GM06990 (cell line): ENCODE data around the gene ZBBX.

Source experiments
- DNase-seq: peaks from one replicate; pipeline ENCODE4 v3.0.0-alpha.2; 2011; ENCODE audit not compliant: insufficient read length; ENCODE audit errors: extremely low read depth
- H3K27me3 ChIP-seq: replicated peaks from 2 replicates; pipeline ENCODE4 v1.6.0; 2011; ENCODE audit warnings: low read length; ENCODE audit not compliant: control insufficient read depth, insufficient read depth
- H3K36me3 ChIP-seq: 2 replicates; pipeline ENCODE4 v1.5.1; 2011; ENCODE audit warnings: low read length; ENCODE audit not compliant: control insufficient read depth, insufficient read depth
- H3K4me3 ChIP-seq: replicated peaks from 2 replicates; pipeline ENCODE4 v1.5.1; 2011; ENCODE audit warnings: low read depth, mild to moderate bottlenecking, control low read depth, low read length
- TF ChIP-seq, protein P1 (sequence below): IDR thresholded peaks from 2 replicates; pipeline ENCODE4 v1.5.1; 2011; ENCODE audit warnings: low read length, control low read depth, mild to moderate bottlenecking, inconsistent platforms; ENCODE audit not compliant: insufficient read depth, poor library complexity, severe bottlenecking

Gene ZBBX

GRCh38 chr3:167241048-167241845 lies 138.8 kb downstream of the ZBBX start:
- TF ChIP-seq, protein P1, sequence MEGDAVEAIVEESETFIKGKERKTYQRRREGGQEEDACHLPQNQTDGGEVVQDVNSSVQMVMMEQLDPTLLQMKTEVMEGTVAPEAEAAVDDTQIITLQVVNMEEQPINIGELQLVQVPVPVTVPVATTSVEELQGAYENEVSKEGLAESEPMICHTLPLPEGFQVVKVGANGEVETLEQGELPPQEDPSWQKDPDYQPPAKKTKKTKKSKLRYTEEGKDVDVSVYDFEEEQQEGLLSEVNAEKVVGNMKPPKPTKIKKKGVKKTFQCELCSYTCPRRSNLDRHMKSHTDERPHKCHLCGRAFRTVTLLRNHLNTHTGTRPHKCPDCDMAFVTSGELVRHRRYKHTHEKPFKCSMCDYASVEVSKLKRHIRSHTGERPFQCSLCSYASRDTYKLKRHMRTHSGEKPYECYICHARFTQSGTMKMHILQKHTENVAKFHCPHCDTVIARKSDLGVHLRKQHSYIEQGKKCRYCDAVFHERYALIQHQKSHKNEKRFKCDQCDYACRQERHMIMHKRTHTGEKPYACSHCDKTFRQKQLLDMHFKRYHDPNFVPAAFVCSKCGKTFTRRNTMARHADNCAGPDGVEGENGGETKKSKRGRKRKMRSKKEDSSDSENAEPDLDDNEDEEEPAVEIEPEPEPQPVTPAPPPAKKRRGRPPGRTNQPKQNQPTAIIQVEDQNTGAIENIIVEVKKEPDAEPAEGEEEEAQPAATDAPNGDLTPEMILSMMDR, result no peak
- no peak for DNase-seq
- H3K36me3 ChIP-seq, result no peaks in the 10 kb centered on the region
- no peak overlapping the region for H3K4me3 ChIP-seq
- no peaks in the 10 kb centered on the region for H3K27me3 ChIP-seq

GRCh38 chr3:167228135-167228534 lies 152.0 kb downstream of the ZBBX start:
- no peak overlapping the region for H3K4me3 ChIP-seq
- TF ChIP-seq, protein P1, result no peak
- DNase-seq, result no peak

DNA sequence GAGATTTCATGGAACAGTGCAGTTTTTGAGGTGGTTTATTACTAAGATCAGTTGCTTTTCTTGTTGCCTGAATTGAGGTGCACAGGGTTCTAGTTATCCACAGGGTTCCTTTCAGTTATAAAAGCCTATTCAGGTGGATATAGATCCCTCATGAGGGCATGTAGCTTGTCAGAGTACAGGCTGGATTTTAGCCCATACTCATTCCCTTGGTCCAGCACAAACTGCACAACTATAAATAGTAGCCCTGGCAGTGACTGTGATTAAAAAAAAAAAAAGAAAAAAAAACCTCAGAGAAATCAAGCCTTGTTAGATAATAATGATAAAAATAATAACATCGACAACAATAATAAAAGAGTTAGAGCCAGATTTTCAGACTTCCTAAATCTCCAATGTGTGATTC lies 154.3 kb downstream of the ZBBX start:
- no peaks in the 10 kb centered on the region for H3K36me3 ChIP-seq
- H3K27me3 ChIP-seq, result no peaks in the 10 kb centered on the region
- DNase-seq, result no peak
- TF ChIP-seq, protein P1, result no peak
- H3K4me3 ChIP-seq, result no peak overlapping the region

More at GRCh38 chr3:167228135-167228534, 152.0 kb downstream of the ZBBX start:
- Histone ChIP-seq H3K36me3 (no peaks in the 10 kb centered on the region), H3K27me3 (no peaks in the 10 kb centered on the region)

- H3K27me3 ChIP-seq, result no peaks in the 10 kb centered on the region
- H3K36me3 ChIP-seq, result no peaks in the 10 kb centered on the region
- H3K4me3 ChIP-seq, result no peak overlapping the region
- TF ChIP-seq, protein P1, result no peak
- no peak for DNase-seq
These were observed 171.1 kb downstream of the ZBBX start for GRCh38 chr3:167209011-167209410.

DNA sequence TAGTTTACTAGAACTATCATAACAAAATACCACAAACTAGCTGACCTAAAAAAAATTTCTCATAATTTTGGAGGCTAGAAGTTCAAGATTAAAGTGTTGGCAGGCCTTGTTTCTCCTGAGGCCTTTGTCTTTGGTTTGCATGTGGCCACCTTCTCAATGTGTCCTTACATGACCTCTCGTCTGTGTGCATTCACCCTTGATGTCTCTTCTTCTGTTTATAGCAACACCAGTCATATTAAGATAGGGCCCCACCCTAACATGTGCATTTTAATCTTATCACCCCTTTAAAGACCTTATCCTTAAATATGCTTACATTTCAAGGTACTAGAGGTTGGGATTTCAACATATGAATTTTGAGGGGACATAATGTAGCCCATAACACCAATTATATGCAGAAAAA lies 177.0 kb downstream of the ZBBX start:
- Histone ChIP-seq H3K4me3 (no peak overlapping the region), H3K27me3 (no peaks in the 10 kb centered on the region), H3K36me3 (no peaks in the 10 kb centered on the region)
- no peak for DNase-seq
- TF ChIP-seq, protein P1, result no peak
